Measurements from ENCODE around the gene TGDS.
A peak's percentile ranks its signal among the peaks of the same experiment; 100 is the strongest.

TGDS gene

DNA sequence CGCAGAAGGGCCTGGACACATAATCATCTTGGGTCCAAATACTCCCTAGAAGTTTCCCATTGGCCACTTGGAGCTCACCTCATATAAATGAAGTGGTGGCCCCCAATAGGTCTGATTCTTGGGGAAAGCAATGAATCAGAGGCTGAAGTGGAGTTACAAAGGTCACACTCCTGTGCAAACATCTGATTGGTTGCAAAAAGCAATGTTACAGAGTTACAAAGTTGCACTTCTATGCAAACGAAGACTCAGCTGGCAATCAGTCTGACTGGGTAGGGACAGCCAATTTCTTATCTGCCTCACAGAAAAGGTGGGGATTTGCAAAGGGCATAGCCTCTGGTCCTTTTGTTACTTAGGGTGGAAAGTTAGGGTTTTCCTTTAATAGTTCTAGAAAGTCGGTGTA is 3.9 kb upstream of the TGDS start:
- DNase-seq = no peak

DNA sequence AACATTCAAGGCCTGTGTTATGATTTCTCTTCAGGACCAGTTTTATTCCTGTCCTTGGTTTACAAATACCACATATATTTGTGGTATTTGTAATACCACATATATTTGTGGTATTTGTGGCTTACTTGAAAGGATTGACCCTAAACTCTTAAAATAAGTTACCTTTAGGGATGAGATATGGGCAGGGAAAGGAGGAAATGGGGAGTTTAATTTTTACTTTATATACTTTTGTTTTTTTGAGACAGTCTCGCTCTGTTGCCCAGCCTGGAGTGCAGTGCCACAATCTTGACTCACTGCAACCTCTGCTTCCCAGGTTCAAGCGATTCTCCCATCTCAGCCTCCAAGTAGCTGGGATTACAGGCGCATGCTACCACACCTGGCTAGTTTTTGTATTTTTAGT is 2.3 kb upstream of the TGDS start:
- no peak for DNase-seq

DNA sequence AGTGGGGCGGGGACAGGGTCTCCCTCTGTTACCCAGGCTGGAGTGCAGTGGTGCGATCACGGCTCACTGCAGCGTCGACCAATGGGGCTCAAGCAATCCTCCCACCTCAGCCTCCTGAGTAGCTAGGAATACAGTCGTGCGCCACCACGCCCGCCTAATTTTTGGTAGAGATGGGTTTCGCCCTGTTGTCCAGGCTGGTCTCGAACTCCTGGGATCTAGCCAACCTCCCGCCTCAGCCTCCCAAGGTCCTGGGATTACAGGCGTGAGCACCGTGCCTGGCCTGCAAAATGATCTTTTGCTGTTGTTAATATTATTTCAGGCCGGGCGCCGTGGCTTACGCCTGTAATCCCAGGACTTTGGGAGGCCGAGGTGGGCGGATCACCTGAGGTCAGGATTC is 621 bp upstream of the TGDS start:
- no peak for DNase-seq

DNA sequence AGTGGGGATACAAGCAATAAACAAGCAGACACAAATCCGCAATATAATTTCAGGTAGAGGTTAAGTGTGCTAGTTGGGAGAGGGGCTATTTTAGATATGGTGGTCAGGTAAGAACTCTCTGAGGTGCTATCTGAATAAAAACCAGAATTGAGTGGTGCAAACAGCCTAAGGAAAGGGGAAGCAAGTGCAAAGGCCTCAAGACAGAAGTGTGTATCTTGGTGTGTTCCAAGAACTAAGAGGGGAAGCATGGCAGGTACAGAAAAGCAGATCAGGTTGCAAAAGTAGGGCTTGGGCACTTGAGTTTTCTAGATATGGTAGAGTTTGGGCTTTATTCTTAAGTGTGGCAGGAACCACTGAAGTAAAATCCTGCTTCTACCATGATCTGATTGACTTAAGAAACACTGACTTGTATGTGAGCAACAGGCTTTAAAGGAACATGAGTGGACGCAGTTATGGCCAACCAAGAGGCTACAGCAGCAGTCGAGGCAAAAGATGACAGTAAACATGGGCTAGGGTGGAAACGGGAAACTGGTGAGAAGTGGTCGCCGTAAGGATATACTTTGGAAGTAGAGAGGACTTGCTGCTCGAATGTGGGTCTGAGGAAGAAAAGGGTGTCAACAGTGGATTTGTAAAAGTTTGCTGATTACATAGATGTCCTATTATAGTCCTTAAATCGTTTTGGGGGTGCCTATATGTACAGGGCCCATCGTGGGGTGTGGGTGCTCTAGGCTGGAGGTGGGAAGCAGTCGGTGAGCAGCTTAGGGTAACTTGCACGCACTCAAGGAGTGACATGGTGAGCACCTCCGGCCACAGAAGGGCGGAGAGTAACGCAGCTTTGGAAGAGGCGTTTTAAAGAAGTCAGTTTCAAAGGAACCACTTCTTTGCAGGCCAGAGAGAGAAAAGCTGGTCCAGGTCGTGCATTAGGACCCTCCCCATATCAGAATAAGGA is 677 bp downstream of the TGDS start:
- peak; percentile 7 to 17 for DNase-seq

DNA sequence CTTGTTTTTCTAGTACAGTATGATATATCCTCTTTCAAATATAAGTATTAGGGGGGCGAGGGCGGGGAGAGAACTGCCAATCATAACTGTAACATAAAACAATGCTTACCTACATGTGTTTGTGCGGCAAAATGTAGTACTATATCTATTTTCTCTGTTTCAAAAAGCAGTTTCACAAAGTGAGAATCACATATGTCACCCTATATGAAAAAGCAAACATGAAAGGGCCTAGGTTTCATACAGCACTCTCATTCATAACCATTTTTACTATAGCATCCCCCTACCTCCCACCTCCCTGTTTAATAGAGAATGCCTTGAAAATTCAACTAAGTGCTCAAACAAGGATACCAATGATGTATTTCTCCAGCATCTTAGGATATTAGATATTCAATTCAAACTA is 5.2 kb downstream of the TGDS start:
- no peak for DNase-seq

DNA sequence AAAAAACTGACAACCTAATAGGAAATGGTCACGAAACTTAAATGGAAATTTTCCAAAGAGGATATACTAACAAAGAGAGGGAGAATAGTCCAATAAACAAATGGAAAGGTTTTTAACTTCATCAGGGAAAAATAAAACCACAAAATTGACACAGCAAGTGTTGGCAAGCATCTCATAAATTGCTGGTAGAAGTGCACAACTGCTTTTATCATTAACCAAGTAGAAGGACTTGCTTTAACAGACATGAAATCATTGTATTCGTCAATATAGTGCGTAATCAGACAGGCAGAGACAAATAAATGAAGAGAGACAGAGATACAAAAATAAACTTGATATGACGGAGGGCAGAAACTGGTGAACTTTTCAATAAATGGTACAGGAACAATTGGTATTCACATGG is 7.4 kb downstream of the TGDS start:
- no peak for DNase-seq

DNA sequence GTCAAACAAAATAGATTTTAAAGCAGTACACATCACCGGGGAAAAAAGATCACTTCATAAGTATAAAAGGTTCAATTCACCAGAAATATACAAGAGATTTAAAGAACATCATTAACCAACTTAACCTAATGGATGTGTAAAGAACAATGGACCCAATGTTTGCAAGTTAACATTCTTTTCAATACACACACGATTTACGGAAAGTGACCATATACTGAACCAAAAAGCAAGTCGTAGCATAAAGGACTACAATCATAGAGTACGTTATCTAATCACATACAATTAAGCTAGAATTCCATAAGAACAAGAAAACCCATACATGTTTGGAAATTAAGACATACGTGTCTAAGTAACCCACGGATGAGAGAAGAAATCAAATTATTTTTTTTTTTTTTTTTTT is 9.6 kb downstream of the TGDS start:
- no peak for DNase-seq

DNA sequence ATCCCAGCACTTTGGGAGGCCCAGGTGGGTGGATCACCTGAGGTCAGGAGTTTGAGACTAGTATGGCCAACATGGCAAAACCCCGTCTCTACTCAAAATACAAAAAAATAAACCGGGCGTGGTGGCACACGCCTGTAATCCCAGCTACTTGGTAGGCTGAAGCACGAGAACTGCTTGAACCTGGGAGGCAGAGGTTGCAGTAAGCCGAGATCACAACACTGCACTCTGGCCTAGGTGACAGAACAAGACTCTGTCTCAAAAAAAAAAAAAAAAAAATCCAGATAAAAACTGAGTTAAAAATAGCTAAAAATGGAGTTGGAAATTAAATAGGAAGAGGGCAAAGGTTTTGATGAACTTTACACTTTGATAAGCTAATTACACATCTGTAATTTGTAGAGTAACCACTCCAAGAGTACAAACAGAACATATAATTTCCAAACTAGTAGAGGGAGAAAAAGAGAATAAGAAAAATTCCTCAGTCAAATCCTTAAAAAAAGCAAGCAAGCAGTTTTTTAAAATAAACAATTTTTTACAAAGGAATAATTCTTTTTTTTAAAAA is 10.3 kb downstream of the TGDS start:
- no peak for DNase-seq

DNA sequence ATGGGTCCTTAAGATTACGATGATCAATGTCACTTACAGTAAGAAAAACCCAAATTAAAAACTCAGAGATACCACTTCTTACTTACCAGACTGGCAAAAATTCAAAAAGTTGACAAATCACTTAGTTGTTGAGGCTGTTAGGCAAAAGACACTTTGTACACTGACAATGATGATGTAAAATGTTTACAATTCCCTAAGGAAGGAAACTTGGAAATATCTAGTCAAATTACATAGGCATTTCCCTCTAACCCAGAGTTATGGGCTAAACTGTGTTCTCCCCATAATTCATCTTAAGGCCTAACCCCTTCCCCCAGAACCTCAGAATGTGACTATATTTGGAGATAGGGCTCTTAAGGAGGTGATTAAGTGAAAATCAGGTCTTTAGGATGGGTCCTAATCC is 12.0 kb downstream of the TGDS start:
- DNase-seq = no peak

DNA sequence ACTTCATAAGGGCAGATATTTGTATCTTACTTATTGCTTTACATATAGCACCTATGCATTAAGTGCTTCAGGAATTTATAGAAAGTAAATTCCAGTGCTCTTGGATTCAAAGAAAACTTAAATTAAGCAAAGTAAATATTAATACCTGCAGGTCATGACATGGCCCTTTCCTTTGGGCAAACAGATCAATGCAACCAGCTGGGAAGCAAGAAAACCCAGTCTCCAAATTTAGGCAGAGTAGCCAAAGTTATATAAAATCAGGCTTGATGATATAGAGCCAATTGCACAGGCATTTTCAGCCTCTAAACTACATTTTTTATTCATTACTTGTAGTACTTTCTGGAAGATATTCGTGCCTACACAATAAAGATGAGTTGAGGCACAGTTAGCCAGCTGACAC is 16.9 kb downstream of the TGDS start:
- DNase-seq = no peak

DNA sequence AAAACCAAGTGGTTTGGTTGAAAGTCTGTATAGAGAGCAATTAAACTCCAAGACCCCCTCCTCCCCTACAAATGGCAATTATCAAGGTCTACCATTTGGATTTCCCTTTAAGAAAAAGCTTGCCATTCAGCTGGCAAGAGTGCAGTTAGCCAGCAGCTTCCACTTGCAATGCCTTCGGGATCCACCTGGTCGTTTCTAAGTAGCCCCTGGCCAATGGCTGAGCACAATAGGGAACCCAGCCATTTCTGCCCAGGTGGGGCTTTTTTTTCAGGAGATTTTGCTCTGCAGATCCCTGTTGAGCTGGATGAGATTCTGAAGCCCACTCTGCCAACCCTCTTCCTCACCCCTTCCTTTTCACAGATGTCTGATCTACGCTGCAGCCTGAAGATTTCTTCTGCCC is 26.3 kb downstream of the TGDS start:
- DNase-seq = no peak

DNA sequence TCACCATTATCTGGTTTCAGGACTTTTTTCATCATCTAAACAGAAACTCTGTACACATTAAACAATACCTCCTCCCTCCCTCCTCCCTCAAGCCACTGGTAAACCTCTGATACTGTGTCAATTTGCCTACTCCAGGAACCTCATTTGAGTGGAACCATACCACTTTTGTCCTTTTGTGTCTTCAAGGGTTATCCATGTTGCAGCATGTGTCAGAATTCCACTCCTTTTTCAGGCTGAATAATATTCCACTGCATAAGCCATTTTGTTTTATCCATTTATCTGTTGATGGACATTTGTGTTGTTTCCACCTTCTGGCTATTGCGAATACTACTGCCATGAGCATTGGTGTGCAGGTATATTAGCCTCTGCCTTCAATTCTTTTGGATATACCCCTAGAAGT is 27.5 kb downstream of the TGDS start:
- DNase-seq = no peak

DNA sequence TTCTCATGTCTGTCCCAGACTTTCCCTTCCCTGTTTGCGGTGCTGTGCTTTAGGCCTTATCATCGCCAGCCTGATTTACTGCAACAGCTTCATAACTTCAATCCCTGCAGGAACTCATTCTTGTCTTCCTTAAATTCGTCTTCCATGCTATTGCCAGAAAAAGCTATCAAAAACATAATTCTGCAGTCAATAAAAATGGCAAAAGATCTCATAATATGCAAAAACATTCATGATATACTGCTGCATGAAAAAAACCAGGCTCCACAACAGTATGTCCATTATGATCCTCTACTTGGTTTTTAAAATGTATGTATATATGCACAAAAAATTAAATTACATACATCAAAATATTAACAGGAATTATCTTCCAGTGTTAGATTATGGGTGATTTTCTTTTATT is 28.4 kb downstream of the TGDS start:
- no peak for DNase-seq

DNA sequence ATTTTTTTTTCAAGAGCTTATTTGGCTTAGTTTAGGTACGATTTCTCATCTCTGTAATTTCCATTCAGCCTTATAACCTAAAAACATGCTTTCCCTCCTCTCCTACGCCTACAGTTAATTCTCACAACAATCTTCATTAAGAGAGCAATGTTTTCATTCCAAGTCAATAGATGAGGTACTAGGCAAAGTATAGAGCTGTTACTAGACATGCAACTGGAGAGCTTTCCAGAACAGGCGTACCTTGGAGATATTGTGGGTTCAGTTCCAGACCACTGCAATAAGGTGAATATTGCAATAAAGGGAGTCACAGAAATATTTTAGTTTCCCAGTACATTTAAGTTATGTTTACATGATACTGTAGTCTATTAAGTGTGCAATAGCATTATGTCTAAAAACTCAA is 34.8 kb downstream of the TGDS start:
- DNase-seq = no peak

DNA sequence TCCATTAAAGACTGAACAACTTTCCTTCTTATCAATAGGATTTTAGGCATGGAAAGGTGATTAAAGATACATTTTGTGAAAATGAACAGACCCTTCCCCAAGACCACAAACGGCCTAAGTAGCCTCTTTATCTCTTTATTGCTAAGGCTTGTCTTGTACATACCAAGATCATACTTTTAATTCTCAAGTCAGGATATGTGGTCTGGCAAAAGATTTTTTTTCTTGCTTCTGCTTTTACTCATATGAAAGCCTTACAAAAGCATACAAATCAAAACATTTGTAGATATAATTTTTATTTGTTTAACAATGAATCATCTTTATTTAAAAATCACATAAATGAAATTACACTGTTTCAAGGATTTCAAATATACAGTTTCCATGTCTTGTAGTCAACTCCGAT is 35.8 kb downstream of the TGDS start:
- no peak for DNase-seq

DNA sequence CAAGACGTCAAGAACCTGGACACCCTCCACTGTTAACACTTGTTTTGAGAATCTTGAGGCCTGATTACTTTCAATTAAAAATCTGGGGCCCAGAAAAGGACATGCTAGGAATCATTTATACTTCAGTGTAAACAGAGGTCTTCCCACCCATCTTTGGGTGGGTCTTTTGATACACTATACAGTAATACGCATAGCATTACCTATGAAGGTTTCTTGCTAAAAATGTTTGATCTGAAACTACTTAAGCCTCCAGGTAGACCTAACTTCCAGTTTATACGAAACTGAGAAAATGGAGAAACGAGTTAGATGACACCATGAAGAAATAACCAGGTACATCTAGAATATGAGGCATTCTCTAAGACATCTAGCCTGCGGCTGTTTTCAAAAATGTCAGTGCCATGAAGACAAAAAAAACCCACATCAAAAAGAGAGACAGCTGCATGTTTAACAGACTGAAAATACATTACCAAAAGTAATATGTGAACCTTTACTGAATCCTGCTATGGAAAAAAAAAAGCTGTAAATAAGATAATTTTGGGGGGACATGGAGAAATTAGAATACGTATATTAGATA is 36.6 kb downstream of the TGDS start:
- DNase-seq = no peak

DNA sequence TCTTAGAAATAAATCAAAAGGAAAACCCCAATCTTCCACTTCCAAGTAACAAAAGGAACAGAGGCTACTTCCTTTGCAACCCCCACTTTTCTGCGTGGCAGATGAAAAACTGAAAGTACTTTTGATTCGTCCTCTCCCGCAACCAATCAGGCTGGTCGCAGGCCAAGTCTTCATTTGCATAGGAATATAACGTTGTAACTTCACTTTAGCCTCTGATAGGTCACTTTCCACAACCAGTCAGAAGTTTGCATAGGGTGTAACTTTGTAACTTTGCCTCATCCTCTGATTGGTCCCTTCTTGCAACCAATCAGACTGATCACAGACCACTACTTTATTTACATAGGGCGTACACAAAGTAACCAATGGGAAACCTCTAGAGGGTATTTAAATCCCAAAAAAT is 37.2 kb downstream of the TGDS start:
- no peak for DNase-seq

DNA sequence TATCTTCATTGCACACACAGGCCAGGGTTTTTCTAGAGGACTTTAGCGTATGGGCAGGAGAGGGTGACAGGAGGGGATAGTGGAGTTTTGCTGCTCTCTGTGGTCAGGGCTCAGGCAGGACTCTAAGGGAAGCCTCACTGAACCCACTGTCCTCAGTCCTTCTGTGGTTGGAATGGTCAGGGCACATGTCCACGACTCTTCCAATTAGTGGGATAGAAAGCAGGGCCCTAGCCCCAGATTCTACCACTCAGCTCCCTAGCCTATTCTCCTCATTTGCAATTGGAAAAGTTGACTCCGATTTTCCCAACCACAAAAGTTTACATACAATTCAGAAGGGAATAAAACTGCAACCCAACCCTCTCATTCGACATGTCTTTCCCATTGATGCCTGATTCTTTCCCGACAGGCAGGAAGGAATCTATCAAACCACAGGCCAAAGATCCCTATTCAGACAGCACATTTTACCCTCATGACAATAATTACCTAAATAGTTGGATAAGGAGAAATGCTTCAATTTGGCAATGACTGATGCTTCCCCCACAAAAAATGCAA is 38.2 kb downstream of the TGDS start:
- no peak for DNase-seq

DNA sequence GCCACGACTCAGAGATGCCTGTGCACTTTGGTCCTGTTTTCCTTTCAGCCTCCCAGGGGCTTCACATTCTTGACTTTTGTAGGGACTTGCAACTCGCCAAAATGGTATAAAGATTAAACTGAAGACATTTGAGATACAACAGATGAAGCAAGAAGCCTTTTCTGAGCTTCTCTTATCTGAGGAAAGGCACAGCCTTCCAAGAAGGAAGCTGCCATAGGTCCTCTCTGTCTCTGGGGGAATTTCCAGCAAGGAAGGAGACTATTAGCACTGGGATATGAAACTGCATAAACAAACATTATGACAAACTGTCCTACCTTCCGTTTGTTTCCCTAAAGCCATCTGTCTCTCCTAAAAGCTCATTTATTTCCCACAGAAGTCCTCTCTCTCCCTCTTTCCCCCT is 39.3 kb downstream of the TGDS start:
- no peak for DNase-seq

DNA sequence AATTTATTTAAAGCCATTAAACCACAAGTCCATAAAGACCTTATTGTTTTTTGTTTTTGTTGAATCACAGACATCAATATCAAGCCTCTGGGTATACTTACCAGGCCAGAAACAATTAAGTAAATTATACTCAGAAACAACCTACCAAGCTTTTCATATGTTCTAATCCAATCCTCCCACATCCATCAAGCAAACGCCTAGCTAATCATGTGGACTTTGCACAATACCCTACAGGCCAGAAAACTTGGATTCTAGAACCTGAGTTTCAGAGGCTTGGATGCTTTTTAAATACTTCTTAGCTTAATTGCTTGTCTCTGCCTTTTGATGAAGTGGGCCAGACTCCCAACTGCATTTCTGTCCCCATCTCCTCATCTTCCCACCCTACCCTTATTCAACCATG is 39.9 kb downstream of the TGDS start:
- DNase-seq = no peak

DNA sequence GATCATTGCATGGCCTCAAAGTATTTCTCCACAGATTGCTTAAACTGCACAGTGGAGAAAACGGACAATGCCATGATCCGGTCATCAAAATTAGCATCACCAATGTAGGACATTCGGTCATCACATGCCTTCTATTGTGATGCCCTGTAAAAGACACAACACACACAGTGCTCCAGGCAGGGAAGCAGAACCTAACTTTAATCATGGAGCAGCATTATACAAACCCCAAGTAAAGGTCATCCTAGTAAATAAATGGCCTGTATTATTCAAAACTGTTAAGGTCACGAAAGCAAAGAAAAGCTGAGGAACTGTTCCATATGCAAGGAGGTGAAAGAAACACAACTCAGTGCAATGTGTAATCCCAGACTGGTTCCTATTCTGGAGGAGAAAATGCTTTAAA is 42.2 kb downstream of the TGDS start:
- DNase-seq = no peak

DNA sequence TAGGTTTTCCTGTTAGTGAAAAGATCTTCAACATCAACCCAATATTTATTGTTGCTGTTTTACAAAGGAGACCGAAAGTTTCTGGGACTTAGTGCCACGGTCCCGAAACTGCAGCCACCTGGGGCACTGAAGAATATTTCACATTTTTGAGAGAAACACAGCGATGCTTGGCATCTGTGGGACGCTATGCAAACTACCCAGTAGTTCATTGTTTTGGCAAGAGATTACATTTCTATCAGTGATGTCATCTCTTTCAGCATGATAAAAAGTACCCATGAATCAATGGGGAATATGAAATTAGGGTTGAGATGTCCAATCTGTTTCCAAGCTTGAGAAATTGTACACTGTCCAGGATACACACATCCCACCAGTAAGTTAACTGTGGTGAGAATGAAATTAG is 43.9 kb downstream of the TGDS start:
- no peak for DNase-seq

DNA sequence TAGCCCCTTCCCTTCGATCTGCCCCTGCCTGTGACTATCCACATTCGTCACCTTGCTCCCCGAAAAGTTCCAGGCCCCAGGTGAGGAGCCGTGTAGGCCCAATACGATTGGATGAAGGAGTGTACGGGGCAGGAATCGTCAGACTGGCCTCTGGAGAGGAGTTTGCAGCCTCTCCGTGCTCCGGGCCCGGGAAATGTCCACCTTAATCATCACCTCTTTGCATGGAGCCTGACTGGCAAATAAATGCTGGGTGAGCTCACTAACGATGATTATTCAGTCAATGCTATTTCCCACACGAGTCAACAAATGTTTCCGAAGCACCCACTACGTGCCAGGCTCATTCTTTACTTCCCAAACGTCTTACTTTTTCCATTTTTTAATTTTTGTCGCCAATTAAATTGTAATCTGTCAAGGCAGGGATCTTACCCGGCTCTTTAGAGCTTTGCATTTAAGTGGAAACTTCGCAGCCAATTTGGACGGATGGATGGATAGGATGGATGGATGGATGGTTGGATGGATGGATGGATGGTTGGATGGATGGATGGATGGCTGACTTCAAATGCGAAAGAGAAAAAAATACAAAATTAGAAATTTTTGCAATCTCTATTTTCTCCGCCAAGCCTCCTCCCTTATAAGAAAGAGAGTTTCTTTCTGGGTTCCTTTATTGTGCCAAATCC is 45.8 kb downstream of the TGDS start:
- DNase-seq = no peak

Measured in activated CD4-positive, alpha-beta T cell treated with anti-CD3 and anti-CD28 coated beads, Interleukin-2, amount 50 U/mL, for 4 hours (primary cell).